Fibroblast of lung (primary cell): ENCODE results near the gene TTC13. TPM values are rescaled to one million over a fixed set of nuclear protein-coding genes. Genes with fewer than 3 reads are reported as not detected.

Experiments
- DNase-seq, 2 donors: peaks; one replicate each; pipeline versions ENCODE4 v3.0.0 to v3.0.0-alpha.2; 2010; ENCODE audit warnings: low read depth in 2 of 2
- H2AFZ ChIP-seq: 2 replicates; pipeline ENCODE4 v1.5.1; 2012; ENCODE audit warnings: low read length, control low read depth, inconsistent platforms
- H3K27ac ChIP-seq: 2 replicates; pipeline ENCODE4 v1.5.1; 2011; ENCODE audit warnings: low read length, control low read depth; ENCODE audit not compliant: insufficient read depth
- H3K27me3 ChIP-seq: 2 replicates; pipeline ENCODE4 v1.5.1; 2011; ENCODE audit warnings: mild to moderate bottlenecking, low read length; ENCODE audit not compliant: control insufficient read depth, insufficient read depth
- H3K36me3 ChIP-seq: 2 replicates; pipeline ENCODE4 v1.5.1; 2011; ENCODE audit warnings: low read length; ENCODE audit not compliant: control insufficient read depth, insufficient read depth
- H3K4me1 ChIP-seq: 2 replicates; pipeline ENCODE4 v1.5.1; 2011; ENCODE audit warnings: low read length; ENCODE audit not compliant: control insufficient read depth, insufficient read depth; ENCODE audit errors: extremely low read depth
- H3K4me2 ChIP-seq: 2 replicates; pipeline ENCODE4 v1.5.1; 2011; ENCODE audit warnings: low read length, control low read depth; ENCODE audit not compliant: insufficient read depth; ENCODE audit errors: extremely low read depth
- H3K4me3 ChIP-seq, 4 experiments: fragments of 200-600 bp in 1 of 4; sonication (generic) in 1 of 4; replicated peaks in 1 of 4; 2 replicates each; pipeline ENCODE4 v1.5.1; 2011 to 2016; ENCODE audit warnings: low read length in 4 of 4, low read depth in 3 of 4, mild to moderate bottlenecking in 3 of 4, control low read depth in 2 of 4, inconsistent platforms in 1 of 4, mixed read lengths in 1 of 4; ENCODE audit not compliant: insufficient read depth in 1 of 4; ENCODE audit errors: control extremely low read depth in 1 of 4
- H3K79me2 ChIP-seq: 2 replicates; pipeline ENCODE4 v1.5.1; 2012; ENCODE audit warnings: mild to moderate bottlenecking, low read length, inconsistent platforms; ENCODE audit not compliant: control insufficient read depth, insufficient read depth
- H3K9ac ChIP-seq: 2 replicates; pipeline ENCODE4 v1.5.1; 2011; ENCODE audit warnings: mild to moderate bottlenecking, low read length, control low read depth; ENCODE audit not compliant: insufficient read depth
- H3K9me3 ChIP-seq: 2 replicates; pipeline ENCODE4 v1.5.1; 2012; ENCODE audit warnings: low read depth, low read length; ENCODE audit not compliant: control insufficient read depth, insufficient read depth
- H4K20me1 ChIP-seq: 2 replicates; pipeline ENCODE4 v1.5.1; 2011; ENCODE audit warnings: low read length; ENCODE audit not compliant: control insufficient read depth, insufficient read depth; ENCODE audit errors: extremely low read depth
- CTCF ChIP-seq, 2 donors: IDR thresholded peaks in 1 of 2; conservative IDR thresholded peaks in 1 of 2; 1 replicate in 1 of 2; 2 replicates in 1 of 2; pipeline ENCODE4 v1.5.1; 2011 to 2012; ENCODE audit warnings: low read length in 2 of 2, control low read depth in 1 of 2, inconsistent platforms in 1 of 2, low read depth in 1 of 2, mild to moderate bottlenecking in 1 of 2
- EZH2 ChIP-seq: IDR thresholded peaks from 2 replicates; pipeline ENCODE4 v1.5.1; 2012; ENCODE audit warnings: low read length, control low read depth, mild to moderate bottlenecking; ENCODE audit errors: missing control alignments
- polyA plus RNA-seq, 2 donors: library from polyadenylated mRNA; depleted of rRNA in 1 of 2; stranded (reverse) in 1 of 2; unstranded in 1 of 2; fragments of >200 nt; gene quantifications; 2 replicates each; pipeline ENCODE4 v1.2.1, GENCODE V29; 2011 to 2012; ENCODE audit warnings: missing spikeins in 1 of 2
- total RNA-seq: library from RNA; depleted of rRNA; stranded (reverse); fragments of >200 nt; gene quantifications from 2 replicates; pipeline ENCODE4 v1.2.1, GENCODE V29; 2014

Gene TTC13
- total and polyA plus RNA-seq, 2 donors (not counting 1 experiment from before 2014, with no cell fraction given): 8.0 to 16.2 TPM

- Histone ChIP-seq H2AFZ (no peak overlapping the region), H3K79me2 (no peaks in the 10 kb centered on the region), H3K36me3 (no peaks in the 10 kb centered on the region), H3K4me3 (no peak overlapping the region), H3K4me1 (no peaks in the 10 kb centered on the region), H3K4me2 (no peak overlapping the region), H3K9ac (no peak overlapping the region), H3K27ac (no peak overlapping the region), H3K27me3 (no peaks in the 10 kb centered on the region), H3K9me3 (no peaks in the 10 kb centered on the region), H4K20me1 (no peaks in the 10 kb centered on the region)
- DNase-seq: no peak
- TF ChIP-seq EZH2 (no peak), CTCF (conservative IDR thresholded peaks at IDR 0.05 in 1 of 2, IDR thresholded peaks at IDR 0.05 in 1 of 2; ENCODE audit: low read depth in 1 of 2, low read length in 2 of 2) (no peak)
Observed at GRCh38 chr1:230957580-230957989, 21.1 kb downstream of the TTC13 start.

GRCh38 chr1:230950404-230950803, 28.3 kb downstream of the TTC13 start:
- Histone ChIP-seq H3K36me3 (no peaks in the 10 kb centered on the region), H3K4me1 (no peaks in the 10 kb centered on the region), H3K79me2 (no peaks in the 10 kb centered on the region), H2AFZ (no peak overlapping the region), H3K27me3 (no peaks in the 10 kb centered on the region), H3K9me3 (no peaks in the 10 kb centered on the region), H3K27ac (no peak overlapping the region), H3K4me2 (no peak overlapping the region), H4K20me1 (no peaks in the 10 kb centered on the region), H3K4me3 (no peak overlapping the region), H3K9ac (no peak overlapping the region)
- no peak for DNase-seq
- TF ChIP-seq CTCF (conservative IDR thresholded peaks at IDR 0.05 in 1 of 2, IDR thresholded peaks at IDR 0.05 in 1 of 2; ENCODE audit: low read depth in 1 of 2, low read length in 2 of 2): no peak

GRCh38 chr1:230948903-230949302, 29.8 kb downstream of the TTC13 start:
- H4K20me1 ChIP-seq: no peaks in the 10 kb centered on the region
- H3K9me3 ChIP-seq: no peaks in the 10 kb centered on the region
- no peak overlapping the region for H3K4me3 ChIP-seq
- no peak overlapping the region for H3K9ac ChIP-seq
- H2AFZ ChIP-seq: no peak overlapping the region
- H3K27me3 ChIP-seq: no peaks in the 10 kb centered on the region
- H3K27ac ChIP-seq: no peak overlapping the region
- no peaks in the 10 kb centered on the region for H3K4me1 ChIP-seq
- no peak overlapping the region for H3K4me2 ChIP-seq
- DNase-seq: no peak
- no peaks in the 10 kb centered on the region for H3K36me3 ChIP-seq
- no peak for TF ChIP-seq EZH2
- no peak for TF ChIP-seq CTCF (conservative IDR thresholded peaks at IDR 0.05 in 1 of 2, IDR thresholded peaks at IDR 0.05 in 1 of 2; ENCODE audit: low read depth in 1 of 2, low read length in 2 of 2)
- no peaks in the 10 kb centered on the region for H3K79me2 ChIP-seq
